OCI-LY1 (cell line): ENCODE measurements around the gene ADAT1.
A peak's percentile ranks its signal among the peaks of the same experiment; 100 is the strongest.

Source experiments
- H2AFZ ChIP-seq: fragments of 200-600 bp; sonication (generic), shearing (Covaris generic); 2 replicates; pipeline ENCODE4 v1.6.0; 2014; ENCODE audit warnings: antibody characterized with exemption, mild to moderate bottlenecking, low read length
- H3F3A ChIP-seq: fragments of 200-600 bp; sonication (generic), shearing (Covaris generic); 2 replicates; pipeline ENCODE4 v1.6.0; 2014; ENCODE audit warnings: mild to moderate bottlenecking, antibody characterized with exemption, low read length, moderate library complexity; ENCODE audit not compliant: insufficient read depth
- H3K27ac ChIP-seq: fragments of 200-600 bp; sonication (generic); 2 replicates; pipeline ENCODE4 v1.5.1; 2014; ENCODE audit warnings: low read length, mixed run types, mild to moderate bottlenecking, low read depth; ENCODE audit not compliant: poor library complexity, severe bottlenecking
- H3K27me3 ChIP-seq: fragments of 200-600 bp; sonication (generic); 2 replicates; pipeline ENCODE4 v1.6.0; 2014; ENCODE audit warnings: antibody characterized with exemption, mild to moderate bottlenecking, low read length, moderate library complexity; ENCODE audit not compliant: insufficient read depth
- H3K36me3 ChIP-seq: fragments of 200-600 bp; sonication (generic); 2 replicates; pipeline ENCODE4 v1.6.1; 2014; ENCODE audit warnings: mild to moderate bottlenecking, antibody characterized with exemption, low read length, moderate library complexity, mixed read lengths; ENCODE audit not compliant: insufficient read depth
- H3K4me1 ChIP-seq: fragments of 200-600 bp; sonication (generic); 2 replicates; pipeline ENCODE4 v1.5.1; 2014; ENCODE audit warnings: mild to moderate bottlenecking, low read length, moderate library complexity; ENCODE audit not compliant: insufficient read depth, severe bottlenecking
- H3K4me2 ChIP-seq: fragments of 200-600 bp; sonication (generic), shearing (Covaris generic); 2 replicates; pipeline ENCODE4 v1.6.1; 2014; ENCODE audit warnings: low read length
- H3K4me3 ChIP-seq: fragments of 200-600 bp; sonication (generic); 2 replicates; pipeline ENCODE4 v1.5.1; 2014; ENCODE audit warnings: low read length, low read depth, mild to moderate bottlenecking, mixed read lengths; ENCODE audit not compliant: poor library complexity, severe bottlenecking
- H3K79me2 ChIP-seq: fragments of 200-600 bp; shearing (Covaris generic); 2 replicates; pipeline ENCODE4 v1.6.1; 2016; ENCODE audit warnings: mixed run types, low read length, mixed read lengths; ENCODE audit not compliant: insufficient read depth
- H3K9ac ChIP-seq: fragments of 200-600 bp; sonication (generic), shearing (Covaris generic); 2 replicates; pipeline ENCODE4 v1.6.1; 2014; ENCODE audit warnings: mild to moderate bottlenecking, low read length, mixed read lengths
- H3K9me2 ChIP-seq: fragments of 200-600 bp; sonication (generic), shearing (Covaris generic); 2 replicates; pipeline ENCODE4 v1.6.1; 2014; ENCODE audit warnings: low read depth, mild to moderate bottlenecking, low read length, mixed read lengths
- H3K9me3 ChIP-seq: fragments of 200-600 bp; shearing (Covaris generic); 2 replicates; pipeline ENCODE4 v1.6.1; 2014; ENCODE audit warnings: low read length, mixed read lengths
- H4K20me1 ChIP-seq: fragments of 200-600 bp; sonication (generic), shearing (Covaris generic); 2 replicates; pipeline ENCODE4 v1.6.0; 2016; ENCODE audit warnings: mild to moderate bottlenecking, low read length; ENCODE audit not compliant: insufficient read depth
- EZH2 ChIP-seq: fragments of 200-600 bp; sonication (generic), shearing (Covaris generic); IDR thresholded peaks from 2 replicates; pipeline ENCODE4 v1.8.0; 2017; ENCODE audit warnings: borderline replicate concordance, mixed run types, mild to moderate bottlenecking, antibody characterized with exemption, low read length, moderate library complexity, mixed read lengths
- TF ChIP-seq, protein P1 (sequence below): fragments of 200-600 bp; sonication (generic), shearing (Covaris generic); IDR thresholded peaks from 2 replicates; pipeline ENCODE4 v1.5.1; 2017; ENCODE audit warnings: mild to moderate bottlenecking, antibody characterized with exemption, low read length, moderate library complexity, mixed read lengths

Gene ADAT1

DNA sequence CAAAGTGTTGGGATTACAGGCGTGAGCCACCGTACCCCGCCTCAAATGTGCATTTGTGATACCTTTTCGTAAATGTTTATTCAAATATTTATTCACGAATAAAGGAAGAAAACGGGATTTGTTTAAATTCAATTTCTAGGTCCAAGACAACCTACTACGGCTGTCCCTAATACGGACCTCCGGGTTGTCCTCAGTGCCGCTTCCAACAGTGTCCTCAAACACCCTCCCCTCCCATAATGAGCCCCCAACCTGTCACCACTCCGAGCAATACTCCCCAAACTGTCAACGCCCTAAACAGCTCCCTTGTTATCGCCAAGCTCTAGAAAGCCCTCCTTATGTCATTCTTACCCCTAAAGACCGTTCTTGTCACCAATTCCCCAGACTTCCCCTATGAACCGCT is 57.4 kb downstream of the ADAT1 start:
- peak overlapping the region; percentile 44 for H3K27ac ChIP-seq
- no peaks in the 10 kb centered on the region for H4K20me1 ChIP-seq
- TF ChIP-seq, protein P1, sequence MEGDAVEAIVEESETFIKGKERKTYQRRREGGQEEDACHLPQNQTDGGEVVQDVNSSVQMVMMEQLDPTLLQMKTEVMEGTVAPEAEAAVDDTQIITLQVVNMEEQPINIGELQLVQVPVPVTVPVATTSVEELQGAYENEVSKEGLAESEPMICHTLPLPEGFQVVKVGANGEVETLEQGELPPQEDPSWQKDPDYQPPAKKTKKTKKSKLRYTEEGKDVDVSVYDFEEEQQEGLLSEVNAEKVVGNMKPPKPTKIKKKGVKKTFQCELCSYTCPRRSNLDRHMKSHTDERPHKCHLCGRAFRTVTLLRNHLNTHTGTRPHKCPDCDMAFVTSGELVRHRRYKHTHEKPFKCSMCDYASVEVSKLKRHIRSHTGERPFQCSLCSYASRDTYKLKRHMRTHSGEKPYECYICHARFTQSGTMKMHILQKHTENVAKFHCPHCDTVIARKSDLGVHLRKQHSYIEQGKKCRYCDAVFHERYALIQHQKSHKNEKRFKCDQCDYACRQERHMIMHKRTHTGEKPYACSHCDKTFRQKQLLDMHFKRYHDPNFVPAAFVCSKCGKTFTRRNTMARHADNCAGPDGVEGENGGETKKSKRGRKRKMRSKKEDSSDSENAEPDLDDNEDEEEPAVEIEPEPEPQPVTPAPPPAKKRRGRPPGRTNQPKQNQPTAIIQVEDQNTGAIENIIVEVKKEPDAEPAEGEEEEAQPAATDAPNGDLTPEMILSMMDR = no peak
- no peak for TF ChIP-seq EZH2
- H3K9ac ChIP-seq = peak overlapping the region; percentile 90; the same call in 1 of the 2 replicates
- H3K4me3 ChIP-seq = peak overlapping the region; percentile 94
- H3K4me2 ChIP-seq = peak overlapping the region; percentile 89
- peaks cover 32% of the 10 kb centered on the region for H3K36me3 ChIP-seq
- no peaks in the 10 kb centered on the region for H3F3A ChIP-seq
- H3K4me1 ChIP-seq = peaks cover 37% of the 10 kb centered on the region
- 0 out of 2 replicates have a peak overlapping the region, but pooled peaks have one; percentile 47 for H2AFZ ChIP-seq
- peaks cover 10% of the 10 kb centered on the region; the same call in 1 of the 2 replicates for H3K79me2 ChIP-seq
- no peaks in the 10 kb centered on the region for H3K27me3 ChIP-seq
- no peaks in the 10 kb centered on the region for H3K9me2 ChIP-seq
- H3K9me3 ChIP-seq = no peaks in the 10 kb centered on the region

DNA sequence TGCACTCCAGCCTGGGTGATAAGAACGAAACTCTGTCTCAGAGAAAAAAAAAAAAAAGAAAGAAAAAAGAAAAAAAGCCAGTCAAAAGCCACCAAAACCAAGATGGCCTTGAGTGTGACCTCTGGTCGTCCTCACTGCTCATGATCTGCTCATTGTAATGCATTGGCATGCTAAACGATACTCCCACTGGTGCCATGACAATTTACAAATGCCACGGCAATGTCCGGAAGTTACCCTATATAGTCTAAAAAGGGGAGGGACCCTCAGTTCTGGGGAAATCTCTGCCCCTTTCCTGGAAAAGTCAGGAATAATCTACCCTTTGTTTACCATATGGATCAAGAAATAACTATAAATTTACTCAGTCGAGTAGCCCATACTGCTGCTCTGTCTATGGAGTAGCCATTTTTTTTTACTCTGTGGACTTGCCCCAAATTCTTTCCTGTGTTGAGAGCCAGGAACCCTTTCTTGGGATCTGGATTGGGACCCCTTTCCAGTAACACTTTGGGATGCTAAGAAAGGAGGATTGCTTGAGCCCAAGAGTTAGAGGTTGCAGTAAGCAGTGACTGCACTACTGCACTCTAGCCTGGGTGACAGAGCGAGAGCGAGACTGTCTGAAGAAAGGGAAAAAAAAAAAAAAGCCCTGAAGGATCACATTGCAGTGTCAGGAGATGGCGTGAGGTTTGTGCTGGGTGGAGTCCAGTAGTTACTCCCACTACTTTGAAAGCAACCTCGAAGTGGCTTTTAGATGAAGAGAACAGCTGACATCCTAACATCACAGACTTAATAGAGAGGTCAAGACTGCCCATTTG is 63.3 kb downstream of the ADAT1 start:
- Histone ChIP-seq H4K20me1 (no peaks in the 10 kb centered on the region), H3K27ac (no peak overlapping the region), H3K36me3 (no peaks in the 10 kb centered on the region), H3K4me1 (peaks cover 31% of the 10 kb centered on the region), H3K4me2 (no peak overlapping the region), H2AFZ (no peak overlapping the region), H3K9me3 (no peaks in the 10 kb centered on the region), H3K4me3 (no peak overlapping the region), H3F3A (no peaks in the 10 kb centered on the region), H3K27me3 (no peaks in the 10 kb centered on the region), H3K9ac (no peak overlapping the region), H3K79me2 (no peaks in the 10 kb centered on the region), H3K9me2 (no peaks in the 10 kb centered on the region)
- TF ChIP-seq EZH2 = no peak
- TF ChIP-seq, protein P1 = no peak

DNA sequence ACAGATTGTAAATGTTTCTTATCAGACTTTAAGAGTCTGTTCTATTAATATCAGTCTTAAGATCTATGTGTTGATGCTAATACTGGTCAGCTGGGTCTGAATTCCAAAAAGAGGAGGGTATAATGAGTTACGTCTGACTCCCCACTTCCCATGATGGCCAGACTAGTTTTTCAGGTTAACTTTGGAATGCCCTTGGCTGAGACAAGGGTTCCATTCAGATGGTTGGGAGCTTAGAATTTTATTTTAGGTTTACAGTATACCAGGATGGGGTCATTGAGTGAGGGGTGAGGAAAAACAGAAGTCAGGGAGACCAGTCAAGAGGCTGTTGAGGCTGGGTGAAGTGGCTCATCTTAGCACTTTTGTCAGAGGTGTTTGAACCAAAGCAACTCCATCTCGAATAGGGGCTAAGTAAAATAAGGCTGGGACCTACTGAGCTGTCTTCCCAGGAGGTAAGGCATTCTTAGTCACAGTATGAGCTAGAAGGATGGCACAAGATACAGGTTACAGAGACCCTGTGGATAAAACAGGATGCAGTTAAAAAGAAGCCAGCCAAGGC is 64.2 kb downstream of the ADAT1 start:
- H3K4me2 ChIP-seq = no peak overlapping the region
- H3K9me3 ChIP-seq = no peaks in the 10 kb centered on the region
- TF ChIP-seq, protein P1 = no peak
- TF ChIP-seq EZH2 = no peak

More for the DNA sequence above, 64.2 kb downstream of the ADAT1 start:
- H3K4me3 ChIP-seq = no peak overlapping the region
- H4K20me1 ChIP-seq = no peaks in the 10 kb centered on the region
- no peak overlapping the region for H3K9ac ChIP-seq
- no peaks in the 10 kb centered on the region for H3F3A ChIP-seq
- H3K36me3 ChIP-seq = no peaks in the 10 kb centered on the region
- no peaks in the 10 kb centered on the region for H3K79me2 ChIP-seq
- H2AFZ ChIP-seq = no peak overlapping the region
- H3K27me3 ChIP-seq = no peaks in the 10 kb centered on the region
- no peak overlapping the region for H3K27ac ChIP-seq
- peaks cover 28% of the 10 kb centered on the region for H3K4me1 ChIP-seq
- H3K9me2 ChIP-seq = no peaks in the 10 kb centered on the region
